GM19193 (cell line): ENCODE measurements around the gene TTLL8.
A peak's percentile ranks its signal among the peaks of the same experiment; 100 is the strongest.

ENCODE experiments used
- POLR2A ChIP-seq: IDR thresholded peaks from 4 replicates; pipeline ENCODE4 v1.6.1; 2011; ENCODE audit not compliant: insufficient read depth, insufficient read length; ENCODE audit errors: extremely low read depth

The TTLL8 gene

GRCh38 chr22:49970528-49971231 is 87.4 kb downstream of the TTLL8 start:
- TF ChIP-seq POLR2A = peak; percentile 83

- TF ChIP-seq POLR2A = no peak
These were observed 88.2 kb downstream of the TTLL8 start for GRCh38 chr22:49969751-49970527.

- no peak for TF ChIP-seq POLR2A
These were observed 89.1 kb downstream of the TTLL8 start for GRCh38 chr22:49968831-49969661.
